ENCODE results near the gene RGS12. TPM values are rescaled to one million over a fixed set of nuclear protein-coding genes. Genes with fewer than 3 reads are reported as not detected.

Gene RGS12
- total and polyA plus RNA-seq, 3 experiments from 2014 or later, result 2.3 to 3.0 (median 2.4) TPM

GRCh38 chr4:3252831-3253641 lies 39.8 kb upstream of the RGS12 start:
- no peaks in the 10 kb centered on the region for H3K36me3 ChIP-seq (ENCODE audit: insufficient read depth, low read length)
- Mint-ChIP-seq H3K4me1 (no peaks in the 10 kb centered on the region), H3K36me3 (peaks cover 0 to 13% (median 0%) of the 10 kb centered on the region in 3 donors), H3K9me3 (peaks cover 0 to 2% (median 0%) of the 10 kb centered on the region in 5 donors), H3K27ac (no peak overlapping the region), H3K27me3 (no peaks in the 10 kb centered on the region), H3K4me3 (no peak overlapping the region)
- no peaks in the 10 kb centered on the region for H3K4me1 ChIP-seq (ENCODE audit: insufficient read depth, low read length)
- peak in 1 of 5 donors; percentile 43 for DNase-seq
- no peak overlapping the region for H3K27ac ChIP-seq (ENCODE audit: low read depth, low read length)
- CTCF ChIA-PET, result no interaction called here
- H3K4me3 ChIP-seq (ENCODE audit: low read length), result no peak overlapping the region
- H3K27me3 ChIP-seq (ENCODE audit: insufficient read depth, low read length, poor library complexity, severe bottlenecking), result no peaks in the 10 kb centered on the region
- H3K9me3 ChIP-seq (ENCODE audit: low read length), result no peaks in the 10 kb centered on the region
- POLR2A ChIA-PET, result no interaction called here

GRCh38 chr4:3253808-3254207 lies 39.0 kb upstream of the RGS12 start:
- H3K9me3 Mint-ChIP-seq, result peaks cover 0 to 2% (median 0%) of the 10 kb centered on the region in 5 donors
- no peaks in the 10 kb centered on the region for H3K27me3 Mint-ChIP-seq
- peaks cover 0 to 13% (median 0%) of the 10 kb centered on the region in 3 donors for H3K36me3 Mint-ChIP-seq
- H3K27ac Mint-ChIP-seq, result no peak overlapping the region
- H3K36me3 ChIP-seq (ENCODE audit: insufficient read depth, low read length), result no peaks in the 10 kb centered on the region
- H3K4me3 ChIP-seq (ENCODE audit: low read length), result no peak overlapping the region
- ChIA-PET CTCF (no interaction called here), POLR2A (no interaction called here)
- no peaks in the 10 kb centered on the region for H3K27me3 ChIP-seq (ENCODE audit: insufficient read depth, low read length, poor library complexity, severe bottlenecking)
- H3K4me3 Mint-ChIP-seq, result no peak overlapping the region
- H3K4me1 Mint-ChIP-seq, result no peaks in the 10 kb centered on the region
- H3K4me1 ChIP-seq (ENCODE audit: insufficient read depth, low read length), result no peaks in the 10 kb centered on the region
- H3K9me3 ChIP-seq (ENCODE audit: low read length), result no peaks in the 10 kb centered on the region
- DNase-seq, result no peak
- H3K27ac ChIP-seq (ENCODE audit: low read depth, low read length), result no peak overlapping the region

DNA sequence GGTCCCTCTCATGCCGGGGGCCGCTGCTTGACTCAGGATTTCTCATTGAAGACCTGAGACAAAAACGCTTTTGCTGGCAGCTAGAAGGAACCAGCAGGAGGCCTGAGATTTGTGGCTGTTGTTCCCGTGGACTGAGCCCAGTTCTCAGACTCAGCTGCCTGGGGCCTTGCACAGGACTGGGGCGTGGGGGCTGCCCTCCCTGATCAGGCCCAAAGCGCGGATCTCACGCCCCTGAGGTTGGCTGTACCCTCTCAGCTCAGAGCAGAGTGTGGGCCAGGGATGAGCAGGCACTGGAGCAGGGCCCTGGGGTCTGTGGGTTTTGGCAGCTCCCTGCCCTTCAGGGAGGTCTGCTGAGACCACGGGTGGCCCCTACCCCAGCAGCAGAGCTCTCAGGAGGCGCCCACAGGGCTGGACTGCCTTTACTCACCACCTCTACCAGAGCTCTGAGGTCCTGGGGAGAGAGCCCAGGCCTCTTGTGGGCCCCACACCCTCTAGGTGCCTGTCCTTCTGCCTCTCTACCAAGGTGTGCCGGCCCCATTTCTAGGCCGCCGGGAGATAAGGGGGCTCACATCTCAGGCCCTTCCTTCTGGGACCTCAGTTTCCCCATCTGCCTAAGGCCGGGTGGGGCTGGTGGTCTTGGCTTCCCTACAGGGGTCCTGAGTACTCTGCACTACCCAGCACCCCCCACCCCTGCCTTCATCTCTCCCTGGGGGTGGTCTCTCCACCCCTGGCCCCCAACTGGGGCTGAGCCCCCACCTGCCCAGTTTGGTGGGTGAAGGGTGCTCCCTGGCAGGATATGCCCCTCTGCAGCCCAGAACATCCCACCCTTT lies 38.3 kb upstream of the RGS12 start:
- POLR2A ChIA-PET, result no interaction called here
- Mint-ChIP-seq H3K36me3 (peaks cover 0 to 13% (median 0%) of the 10 kb centered on the region in 3 donors), H3K4me3 (no peak overlapping the region), H3K27me3 (no peaks in the 10 kb centered on the region), H3K9me3 (peaks cover 0 to 2% (median 0%) of the 10 kb centered on the region in 5 donors), H3K4me1 (no peaks in the 10 kb centered on the region), H3K27ac (no peak overlapping the region)
- Histone ChIP-seq H3K27ac (ENCODE audit: low read depth, low read length) (no peak overlapping the region), H3K4me3 (ENCODE audit: low read length) (no peak overlapping the region), H3K9me3 (ENCODE audit: low read length) (no peaks in the 10 kb centered on the region), H3K27me3 (ENCODE audit: insufficient read depth, low read length, poor library complexity, severe bottlenecking) (no peaks in the 10 kb centered on the region), H3K36me3 (ENCODE audit: insufficient read depth, low read length) (no peaks in the 10 kb centered on the region), H3K4me1 (ENCODE audit: insufficient read depth, low read length) (no peaks in the 10 kb centered on the region)
- DNase-seq, result peak in 1 of 5 donors; percentile 24
- CTCF ChIA-PET, result no interaction called here

DNA sequence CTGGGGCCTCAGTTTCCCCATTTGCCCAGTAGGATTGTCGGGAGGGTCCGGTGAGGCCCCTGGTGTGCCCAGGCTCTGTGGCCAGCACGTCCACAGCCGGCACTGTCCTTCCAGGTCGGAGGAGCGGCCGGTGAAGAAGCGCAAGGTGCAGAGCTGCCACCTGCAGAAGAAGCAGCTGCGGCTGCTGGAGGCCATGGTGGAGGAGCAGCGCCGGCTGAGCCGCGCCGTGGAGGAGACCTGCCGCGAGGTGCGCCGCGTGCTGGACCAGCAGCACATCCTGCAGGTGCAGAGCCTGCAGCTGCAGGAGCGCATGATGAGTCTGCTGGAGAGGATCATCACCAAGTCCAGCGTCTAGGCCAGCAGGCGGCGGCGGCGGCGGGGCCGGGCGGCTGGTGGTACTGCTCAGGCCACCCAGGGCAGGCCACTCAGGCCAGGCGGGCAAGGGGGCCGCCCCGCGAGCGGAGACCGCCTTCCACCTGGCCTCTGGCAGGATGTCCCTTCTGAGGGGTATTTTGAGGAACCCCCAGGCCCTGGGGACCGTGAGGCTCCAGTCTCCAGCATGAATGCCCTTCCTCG lies 37.1 kb upstream of the RGS12 start:
- POLR2A ChIA-PET, result no interaction called here
- CTCF ChIA-PET, result interaction anchor here (1.2 to 1.6 kb wide), 2 partner anchors 36 to 59 kb away, joined by 3 read pairs; no protein-coding TSS in a partner anchor

GRCh38 chr4:3256230-3257102 lies 36.4 kb upstream of the RGS12 start:
- H3K4me1 ChIP-seq (ENCODE audit: insufficient read depth, low read length), result no peaks in the 10 kb centered on the region
- no peak overlapping the region for H3K4me3 ChIP-seq (ENCODE audit: low read length)
- no peaks in the 10 kb centered on the region for H3K9me3 ChIP-seq (ENCODE audit: low read length)
- no peaks in the 10 kb centered on the region for H3K36me3 ChIP-seq (ENCODE audit: insufficient read depth, low read length)
- no peak overlapping the region for H3K4me3 Mint-ChIP-seq
- no peaks in the 10 kb centered on the region for H3K4me1 Mint-ChIP-seq
- no peaks in the 10 kb centered on the region for H3K9me3 Mint-ChIP-seq
- ChIA-PET CTCF (interaction anchor here (1.0 to 1.6 kb wide), 3 partner anchors 8 to 60 kb away, joined by 3 read pairs; partner anchors contain the start of gene MSANTD1), POLR2A (no interaction called here)
- no peaks in the 10 kb centered on the region for H3K27me3 Mint-ChIP-seq
- peak in 1 of 5 donors; percentile 25 for DNase-seq
- H3K36me3 Mint-ChIP-seq, result peaks cover 0 to 13% (median 0%) of the 10 kb centered on the region in 3 donors
- H3K27ac Mint-ChIP-seq, result no peak overlapping the region
- H3K27me3 ChIP-seq (ENCODE audit: insufficient read depth, low read length, poor library complexity, severe bottlenecking), result no peaks in the 10 kb centered on the region
- no peak overlapping the region for H3K27ac ChIP-seq (ENCODE audit: low read depth, low read length)

More for the DNA sequence above, 37.1 kb upstream of the RGS12 start:
- no peaks in the 10 kb centered on the region for H3K4me1 Mint-ChIP-seq
- DNase-seq, result peak in 1 of 5 donors; percentile 39
- Histone ChIP-seq H3K4me3 (ENCODE audit: low read length) (no peak overlapping the region), H3K27ac (ENCODE audit: low read depth, low read length) (no peak overlapping the region), H3K9me3 (ENCODE audit: low read length) (no peaks in the 10 kb centered on the region), H3K36me3 (ENCODE audit: insufficient read depth, low read length) (no peaks in the 10 kb centered on the region), H3K27me3 (ENCODE audit: insufficient read depth, low read length, poor library complexity, severe bottlenecking) (no peaks in the 10 kb centered on the region), H3K4me1 (ENCODE audit: insufficient read depth, low read length) (no peaks in the 10 kb centered on the region)
- no peak overlapping the region for H3K4me3 Mint-ChIP-seq
- H3K27me3 Mint-ChIP-seq, result no peaks in the 10 kb centered on the region
- no peaks in the 10 kb centered on the region for H3K9me3 Mint-ChIP-seq
- H3K27ac Mint-ChIP-seq, result no peak overlapping the region
- H3K36me3 Mint-ChIP-seq, result peaks cover 0 to 13% (median 0%) of the 10 kb centered on the region in 3 donors

DNA sequence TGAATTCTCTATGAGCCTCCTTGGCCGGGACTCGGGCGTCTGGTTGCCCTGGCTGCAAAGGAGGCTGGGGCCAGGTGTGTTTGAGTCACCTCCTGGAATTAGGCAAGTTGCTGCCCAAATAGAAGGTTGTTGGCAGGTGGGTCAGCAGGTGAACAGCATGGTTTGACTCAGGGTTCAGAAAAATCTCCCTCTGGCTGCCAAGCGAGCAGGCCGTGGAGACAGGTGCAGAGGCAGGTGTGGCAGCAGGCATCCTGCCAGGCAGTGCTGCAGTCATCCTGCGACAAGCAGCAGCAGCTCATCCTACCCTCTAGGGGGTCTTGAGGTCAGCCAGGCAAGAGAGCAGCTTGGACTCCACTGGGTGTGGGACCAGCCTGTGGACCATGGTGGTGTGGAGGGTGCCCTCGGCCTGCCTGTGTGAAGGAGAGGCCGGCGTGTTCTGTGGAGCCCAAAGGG lies 35.7 kb upstream of the RGS12 start:
- peaks cover 0 to 13% (median 0%) of the 10 kb centered on the region in 3 donors for H3K36me3 Mint-ChIP-seq
- POLR2A ChIA-PET, result no interaction called here
- no peak overlapping the region for H3K4me3 ChIP-seq (ENCODE audit: low read length)
- peak in 1 of 5 donors; percentile 34 for DNase-seq
- CTCF ChIA-PET, result interaction anchor here (1.0 to 1.6 kb wide), 3 partner anchors 8 to 60 kb away, joined by 3 read pairs; partner anchors contain the start of gene MSANTD1
- H3K36me3 ChIP-seq (ENCODE audit: insufficient read depth, low read length), result no peaks in the 10 kb centered on the region
- no peaks in the 10 kb centered on the region for H3K27me3 ChIP-seq (ENCODE audit: insufficient read depth, low read length, poor library complexity, severe bottlenecking)
- no peaks in the 10 kb centered on the region for H3K4me1 Mint-ChIP-seq
- H3K9me3 ChIP-seq (ENCODE audit: low read length), result no peaks in the 10 kb centered on the region
- no peaks in the 10 kb centered on the region for H3K9me3 Mint-ChIP-seq
- no peaks in the 10 kb centered on the region for H3K4me1 ChIP-seq (ENCODE audit: insufficient read depth, low read length)
- no peak overlapping the region for H3K4me3 Mint-ChIP-seq
- no peak overlapping the region for H3K27ac ChIP-seq (ENCODE audit: low read depth, low read length)
- H3K27ac Mint-ChIP-seq, result no peak overlapping the region
- H3K27me3 Mint-ChIP-seq, result no peaks in the 10 kb centered on the region
